ENCODE measurements around the gene CHMP1B.

GRCh38 chr18:11801573-11801972, 49.6 kb upstream of the CHMP1B start:
- TF ChIP-seq CTCF (IDR thresholded peaks at IDR 0.05): no peak
- TF ChIP-seq POLR2A (IDR thresholded peaks at IDR 0.05): no peak
